ENCODE data around the gene PCDHA1. TPM values are rescaled to one million over a fixed set of nuclear protein-coding genes. Genes with fewer than 3 reads are reported as not detected.

PCDHA1 gene
- total RNA-seq, 1 experiment from 2014 or later: not detected

DNA sequence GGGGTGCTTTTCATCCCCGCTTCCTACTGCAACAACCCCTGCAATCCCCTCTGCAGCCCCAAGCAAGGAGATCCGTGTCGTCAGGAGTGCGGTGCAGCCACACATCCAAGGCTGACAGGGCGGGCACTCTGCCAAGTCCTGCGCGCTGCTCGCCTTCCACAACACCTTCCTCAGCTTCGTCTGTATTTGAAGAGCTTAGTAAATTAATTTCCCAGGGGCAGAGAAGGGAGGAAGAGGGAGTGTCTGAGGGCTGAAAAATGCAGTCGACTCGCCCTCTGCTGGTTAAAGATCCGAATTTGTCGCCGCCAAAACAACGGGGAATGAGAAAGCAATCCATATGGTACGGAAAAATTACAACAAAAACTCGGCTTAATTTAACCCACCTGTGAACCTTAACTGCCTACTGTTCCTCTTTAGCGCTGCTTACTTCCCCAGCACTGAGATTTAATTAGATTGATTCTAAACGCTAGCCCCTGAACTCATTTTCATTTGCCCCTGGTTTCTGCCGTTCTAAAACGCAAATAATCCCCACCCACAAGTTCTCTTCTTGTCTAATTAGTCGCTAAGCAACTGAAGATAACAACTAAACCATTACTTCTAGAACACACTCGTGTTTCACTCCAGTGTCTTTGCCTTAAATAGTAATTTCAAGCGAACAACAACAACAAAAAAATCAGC is 254.3 kb downstream of the PCDHA1 start:
- Histone ChIP-seq H3K4me1 (ENCODE audit: control insufficient read depth, insufficient read depth, low read length) (peaks cover 7% of the 10 kb centered on the region; the same call in 1 of the 2 replicates), H3K4me3 (ENCODE audit: low read depth in 2 of 2, low read length in 2 of 2) (peak overlapping the region; percentile 48 to 89), H3K27ac (ENCODE audit: low read length) (peak overlapping the region; percentile 71), H3K27me3 (ENCODE audit: control insufficient read depth, insufficient read depth, low read length) (peaks cover 3% of the 10 kb centered on the region; the same call in 1 of the 2 replicates), H3K9me3 (ENCODE audit: control insufficient read depth, insufficient read depth, low read depth, low read length) (no peaks in the 10 kb centered on the region), H3K36me3 (ENCODE audit: control insufficient read depth, insufficient read depth, low read length) (no peaks in the 10 kb centered on the region)
- in situ Hi-C loops (cut with HindIII; ENCODE audit: low pct_unique_long_range_greater_than_20kb, low sequenced_read_pairs) (no loop called here), intact Hi-C loops (cut with micrococcal nuclease; ENCODE audit: unreplicated experiment) (loop anchor here (1.0 to 2.0 kb wide), 3 partner anchors 158 to 233 kb away; partner anchors contain the start of genes PCDHA12, PCDHA13 and PCDHA4)
- TF ChIP-seq SIN3A (IDR thresholded peaks at IDR 0.05; ENCODE audit: borderline replicate concordance, insufficient read depth, low read depth, low read length) (0 out of 2 replicates have a peak, but pooled peaks have one; percentile 27), TCF7L2 (IDR thresholded peaks at IDR 0.05; ENCODE audit: low read depth, low read length) (no peak), POLR2AphosphoS5 (IDR thresholded peaks at IDR 0.05; ENCODE audit: low read depth, low read length) (no peak), REST (IDR thresholded peaks at IDR 0.05; ENCODE audit: insufficient read depth in 1 of 2, low read depth in 2 of 2, low read length in 1 of 2) (peak in 1 of 2 experiments; percentile 51; a peak in 1 of 4 replicates)
- TF ChIP-seq, protein P1, sequence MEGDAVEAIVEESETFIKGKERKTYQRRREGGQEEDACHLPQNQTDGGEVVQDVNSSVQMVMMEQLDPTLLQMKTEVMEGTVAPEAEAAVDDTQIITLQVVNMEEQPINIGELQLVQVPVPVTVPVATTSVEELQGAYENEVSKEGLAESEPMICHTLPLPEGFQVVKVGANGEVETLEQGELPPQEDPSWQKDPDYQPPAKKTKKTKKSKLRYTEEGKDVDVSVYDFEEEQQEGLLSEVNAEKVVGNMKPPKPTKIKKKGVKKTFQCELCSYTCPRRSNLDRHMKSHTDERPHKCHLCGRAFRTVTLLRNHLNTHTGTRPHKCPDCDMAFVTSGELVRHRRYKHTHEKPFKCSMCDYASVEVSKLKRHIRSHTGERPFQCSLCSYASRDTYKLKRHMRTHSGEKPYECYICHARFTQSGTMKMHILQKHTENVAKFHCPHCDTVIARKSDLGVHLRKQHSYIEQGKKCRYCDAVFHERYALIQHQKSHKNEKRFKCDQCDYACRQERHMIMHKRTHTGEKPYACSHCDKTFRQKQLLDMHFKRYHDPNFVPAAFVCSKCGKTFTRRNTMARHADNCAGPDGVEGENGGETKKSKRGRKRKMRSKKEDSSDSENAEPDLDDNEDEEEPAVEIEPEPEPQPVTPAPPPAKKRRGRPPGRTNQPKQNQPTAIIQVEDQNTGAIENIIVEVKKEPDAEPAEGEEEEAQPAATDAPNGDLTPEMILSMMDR (IDR thresholded peaks at IDR 0.05): peak; percentile 82
- POLR2A ChIA-PET: interaction anchor here (0.7 kb wide), 1 partner anchor 317 kb away, joined by 3 read pairs; no protein-coding TSS in a partner anchor
- peak; percentile 38 for DNase-seq (ENCODE audit: low read depth, low spot score)
- TSS peak; percentile 99 for BruUV-seq (replicated peaks)
- CTCF ChIA-PET: interaction anchor here (0.5 to 1.5 kb wide), 11 partner anchors 36 to 245 kb away, joined by 3 to 15 read pairs (median 4); partner anchors contain the start of genes PCDHA10, PCDHA8 and PCDHAC2
- ATAC-seq: peak; percentile 90

GRCh38 chr5:141040771-141041426 is 255.0 kb downstream of the PCDHA1 start:
- in situ Hi-C loops (cut with HindIII; ENCODE audit: low pct_unique_long_range_greater_than_20kb, low sequenced_read_pairs) (no loop called here), intact Hi-C loops (cut with micrococcal nuclease; ENCODE audit: unreplicated experiment) (loop anchor here (1.0 to 2.0 kb wide), 4 partner anchors 159 to 234 kb away; partner anchors contain the start of genes PCDHA12, PCDHA13, PCDHA4 and PCDHA8)
- Histone ChIP-seq H3K27ac (ENCODE audit: low read length) (peak overlapping the region; percentile 71), H3K36me3 (ENCODE audit: control insufficient read depth, insufficient read depth, low read length) (no peaks in the 10 kb centered on the region), H3K9me3 (ENCODE audit: control insufficient read depth, insufficient read depth, low read depth, low read length) (no peaks in the 10 kb centered on the region), H3K27me3 (ENCODE audit: control insufficient read depth, insufficient read depth, low read length) (peaks cover 3% of the 10 kb centered on the region; the same call in 1 of the 2 replicates), H3K4me3 (ENCODE audit: low read depth in 2 of 2, low read length in 2 of 2) (peak overlapping the region; percentile 48 to 89), H3K4me1 (ENCODE audit: control insufficient read depth, insufficient read depth, low read length) (peaks cover 7% of the 10 kb centered on the region; the same call in 1 of the 2 replicates)
- POLR2A ChIA-PET: no interaction called here
- BruUV-seq (replicated peaks): no TSS peak
- CTCF ChIA-PET: interaction anchor here (0.8 to 1.5 kb wide), 4 partner anchors 74 to 200 kb away, joined by 3 to 15 read pairs (median 6); partner anchors contain the start of genes PCDHA8 and PCDHAC2
- TF ChIP-seq POLR2AphosphoS5 (IDR thresholded peaks at IDR 0.05; ENCODE audit: low read depth, low read length): peak; percentile 76
- peak; percentile 64; the same call in 1 of the 2 replicates for TF ChIP-seq TCF7L2 (IDR thresholded peaks at IDR 0.05; ENCODE audit: low read depth, low read length)
- TF ChIP-seq SIN3A (IDR thresholded peaks at IDR 0.05; ENCODE audit: borderline replicate concordance, insufficient read depth, low read depth, low read length): peak; percentile 81
- TF ChIP-seq, protein P1 (IDR thresholded peaks at IDR 0.05): peak; percentile 81
- peak; percentile 100 for TF ChIP-seq REST (IDR thresholded peaks at IDR 0.05; ENCODE audit: insufficient read depth in 1 of 2, low read depth in 2 of 2, low read length in 1 of 2)
- peak; percentile 93 for DNase-seq (ENCODE audit: low read depth, low spot score)
- ATAC-seq: peak; percentile 90
